BLaER1 (cell line): ENCODE data around the gene FAM149B1.
"Not testable (repeated sequence)": the region's sequence is repeated elsewhere in the genome, so short reads cannot be mapped to it uniquely, and the experiment has no call there.

Experiments
- H3K27ac ChIP-seq: shearing (Covaris generic); formaldehyde crosslinking; 2 replicates; pipeline ENCODE4 v1.8.1; 2022
- H3K27me3 ChIP-seq: shearing (Covaris generic); formaldehyde crosslinking; 2 replicates; pipeline ENCODE4 v1.8.1; 2022
- H3K36me3 ChIP-seq: shearing (Covaris generic); formaldehyde crosslinking; 2 replicates; pipeline ENCODE4 v1.8.1; 2022
- H3K4me1 ChIP-seq: shearing (Covaris generic); formaldehyde crosslinking; 2 replicates; pipeline ENCODE4 v1.8.1; 2022
- H3K4me2 ChIP-seq: shearing (Covaris generic); formaldehyde crosslinking; 2 replicates; pipeline ENCODE4 v1.8.1; 2022
- H3K4me3 ChIP-seq: shearing (Covaris generic); formaldehyde crosslinking; 2 replicates; pipeline ENCODE4 v1.8.1; 2022
- H3K9ac ChIP-seq: shearing (Covaris generic); formaldehyde crosslinking; 2 replicates; pipeline ENCODE4 v1.8.1; 2022
- H3K9me3 ChIP-seq: shearing (Covaris generic); formaldehyde crosslinking; 2 replicates; pipeline ENCODE4 v1.8.1; 2022
- H4K20me1 ChIP-seq: shearing (Covaris generic); formaldehyde crosslinking; 2 replicates; pipeline ENCODE4 v1.8.1; 2022
- Cebpa-rat ChIP-seq: shearing (Covaris generic); IDR thresholded peaks from 2 replicates; pipeline ENCODE4 v1.8.1; 2022

The FAM149B1 gene

GRCh38 chr10:73167783-73168464 lies at the start of gene FAM149B1, which contains the start of gene ECD:
Gene FAM149B1 (plus strand): TSS chr10:73168119. CDS start chr10:73168340, 221 bp downstream.
Gene ECD (minus strand): TSS chr10:73168008. CDS start chr10:73163937, 4,071 bp downstream.
- TF ChIP-seq Cebpa-rat = no peak
- Histone ChIP-seq H3K36me3 (peaks cover 21% of the 10 kb centered on the region), H3K9ac (peak within 1 kb of the TSS; percentile 90), H3K27ac (peak within 1 kb of the TSS; percentile 86), H3K4me2 (peak within 1 kb of the TSS; percentile 96), H3K27me3 (no peaks in the 10 kb centered on the region), H3K4me3 (peak within 1 kb of the TSS; percentile 77), H3K4me1 (peaks cover 27% of the 10 kb centered on the region), H4K20me1 (peaks cover 27% of the 10 kb centered on the region), H3K9me3 (no peaks in the 10 kb centered on the region)

- Histone ChIP-seq H3K4me2 (peak overlapping the region; percentile 87; the same call in 1 of the 2 replicates), H3K27ac (peak overlapping the region; percentile 86), H3K9me3 (no peaks in the 10 kb centered on the region), H3K27me3 (no peaks in the 10 kb centered on the region), H3K36me3 (peaks cover 47% of the 10 kb centered on the region), H4K20me1 (no peaks in the 10 kb centered on the region), H3K4me1 (peaks cover 56% of the 10 kb centered on the region), H3K4me3 (no peak overlapping the region), H3K9ac (no peak overlapping the region)
- TF ChIP-seq Cebpa-rat = no peak
These were observed 48.5 kb upstream of the FAM149B1 start for GRCh38 chr10:73119457-73119856.

- H3K36me3 ChIP-seq = peaks cover 45% of the 10 kb centered on the region
- H3K4me1 ChIP-seq = peaks cover 52% of the 10 kb centered on the region
- TF ChIP-seq Cebpa-rat = no peak
- H3K27me3 ChIP-seq = no peaks in the 10 kb centered on the region
- no peak overlapping the region for H3K4me3 ChIP-seq
- H3K4me2 ChIP-seq = 0 out of 2 replicates have a peak overlapping the region, but pooled peaks have one; percentile 87
- no peaks in the 10 kb centered on the region for H3K9me3 ChIP-seq
- no peak overlapping the region for H3K9ac ChIP-seq
- no peaks in the 10 kb centered on the region for H4K20me1 ChIP-seq
- H3K27ac ChIP-seq = peak overlapping the region; percentile 86; the same call in 1 of the 2 replicates
These were observed 48.0 kb upstream of the FAM149B1 start for GRCh38 chr10:73119952-73120351.

GRCh38 chr10:73126343-73126742 lies 41.6 kb upstream of the FAM149B1 start:
- no peaks in the 10 kb centered on the region for H4K20me1 ChIP-seq
- H3K4me1 ChIP-seq = peaks cover 10% of the 10 kb centered on the region
- TF ChIP-seq Cebpa-rat = no peak
- H3K4me3 ChIP-seq = no peak overlapping the region
- no peaks in the 10 kb centered on the region for H3K9me3 ChIP-seq
- no peak overlapping the region for H3K9ac ChIP-seq
- no peak overlapping the region for H3K4me2 ChIP-seq
- H3K27me3 ChIP-seq = no peaks in the 10 kb centered on the region
- no peak overlapping the region for H3K27ac ChIP-seq
- H3K36me3 ChIP-seq = peaks cover 85% of the 10 kb centered on the region

- Histone ChIP-seq H3K9ac (peak overlapping the region; percentile 2; the same call in 1 of the 2 replicates), H4K20me1 (no peaks in the 10 kb centered on the region), H3K4me2 (peak overlapping the region; percentile 71), H3K9me3 (no peaks in the 10 kb centered on the region), H3K4me1 (peaks cover 34% of the 10 kb centered on the region), H3K27me3 (no peaks in the 10 kb centered on the region), H3K4me3 (no peak overlapping the region), H3K36me3 (peaks cover 82% of the 10 kb centered on the region), H3K27ac (peak overlapping the region; percentile 44; the same call in 1 of the 2 replicates)
- TF ChIP-seq Cebpa-rat = no peak
These were observed 36.6 kb upstream of the FAM149B1 start for GRCh38 chr10:73131301-73131700.

GRCh38 chr10:73131913-73132686 lies 35.8 kb upstream of the FAM149B1 start:
- peak overlapping the region; percentile 44 for H3K27ac ChIP-seq
- no peak for TF ChIP-seq Cebpa-rat
- H3K36me3 ChIP-seq = peaks cover 82% of the 10 kb centered on the region

GRCh38 chr10:73134727-73135126 lies 33.2 kb upstream of the FAM149B1 start:
- H3K9me3 ChIP-seq = no peaks in the 10 kb centered on the region
- no peak overlapping the region for H3K27ac ChIP-seq
- no peak for TF ChIP-seq Cebpa-rat
- no peaks in the 10 kb centered on the region for H3K27me3 ChIP-seq
- H4K20me1 ChIP-seq = no peaks in the 10 kb centered on the region
- no peak overlapping the region for H3K4me3 ChIP-seq
- H3K4me2 ChIP-seq = no peak overlapping the region
- H3K4me1 ChIP-seq = peaks cover 34% of the 10 kb centered on the region
- no peak overlapping the region for H3K9ac ChIP-seq
- H3K36me3 ChIP-seq = peaks cover 84% of the 10 kb centered on the region

More at GRCh38 chr10:73131913-73132686, 35.8 kb upstream of the FAM149B1 start:
- peak overlapping the region; percentile 0; the same call in 1 of the 2 replicates for H3K4me3 ChIP-seq
- H3K4me1 ChIP-seq = peaks cover 34% of the 10 kb centered on the region
- peak overlapping the region; percentile 71 for H3K4me2 ChIP-seq
- H3K9me3 ChIP-seq = no peaks in the 10 kb centered on the region
- H3K27me3 ChIP-seq = no peaks in the 10 kb centered on the region
- no peaks in the 10 kb centered on the region for H4K20me1 ChIP-seq
- H3K9ac ChIP-seq = peak overlapping the region; percentile 2; the same call in 1 of the 2 replicates

- Histone ChIP-seq H3K4me1 (peaks cover 21% of the 10 kb centered on the region), H3K4me2 (no peak overlapping the region), H3K36me3 (peaks cover 91% of the 10 kb centered on the region), H3K27ac (no peak overlapping the region), H3K9me3 (no peaks in the 10 kb centered on the region), H4K20me1 (no peaks in the 10 kb centered on the region), H3K9ac (no peak overlapping the region), H3K4me3 (no peak overlapping the region), H3K27me3 (no peaks in the 10 kb centered on the region)
- no peak for TF ChIP-seq Cebpa-rat
These were observed 31.3 kb upstream of the FAM149B1 start for GRCh38 chr10:73136627-73137026.

GRCh38 chr10:73139251-73139650 lies 28.7 kb upstream of the FAM149B1 start:
- Histone ChIP-seq H3K36me3 (peaks cover 99% of the 10 kb centered on the region), H4K20me1 (no peaks in the 10 kb centered on the region), H3K27ac (no peak overlapping the region), H3K9ac (no peak overlapping the region; the same call in 1 of the 2 replicates), H3K9me3 (no peaks in the 10 kb centered on the region), H3K27me3 (no peaks in the 10 kb centered on the region), H3K4me2 (no peak overlapping the region), H3K4me1 (no peaks in the 10 kb centered on the region), H3K4me3 (no peak overlapping the region)
- TF ChIP-seq Cebpa-rat = no peak

- Histone ChIP-seq H3K27me3 (no peaks in the 10 kb centered on the region), H3K9ac (no peak overlapping the region), H3K36me3 (peaks cover 99% of the 10 kb centered on the region), H3K4me1 (no peaks in the 10 kb centered on the region), H4K20me1 (no peaks in the 10 kb centered on the region), H3K9me3 (no peaks in the 10 kb centered on the region), H3K4me2 (no peak overlapping the region), H3K27ac (no peak overlapping the region), H3K4me3 (no peak overlapping the region)
- TF ChIP-seq Cebpa-rat = no peak
These were observed 26.3 kb upstream of the FAM149B1 start for GRCh38 chr10:73141603-73142002.

GRCh38 chr10:73150633-73151413 lies 17.1 kb upstream of the FAM149B1 start:
- not testable (repeated sequence) for H3K4me3 ChIP-seq, H3K4me2 ChIP-seq, H3K27ac ChIP-seq, H3K27me3 ChIP-seq, H3K9me3 ChIP-seq, H3K9ac ChIP-seq, H3K4me1 ChIP-seq
- H4K20me1 ChIP-seq = 0 out of 2 replicates have a peak, but pooled peaks cover 10% of the 10 kb centered on the region
- peaks cover 85% of the 10 kb centered on the region for H3K36me3 ChIP-seq
